CD4-positive, alpha-beta T cell treated with Interleukin-2 at 100 ng/mL for 4 hours (primary cell): ENCODE results near the gene SLIT1.
"Not testable (repeated sequence)": the region's sequence is repeated elsewhere in the genome, so short reads cannot be mapped to it uniquely, and the experiment has no call there.

Experiments used
- DNase-seq: peaks from one replicate; pipeline ENCODE4 v3.0.0-alpha.2; 2020; ENCODE audit warnings: low spot score

The SLIT1 gene

DNA sequence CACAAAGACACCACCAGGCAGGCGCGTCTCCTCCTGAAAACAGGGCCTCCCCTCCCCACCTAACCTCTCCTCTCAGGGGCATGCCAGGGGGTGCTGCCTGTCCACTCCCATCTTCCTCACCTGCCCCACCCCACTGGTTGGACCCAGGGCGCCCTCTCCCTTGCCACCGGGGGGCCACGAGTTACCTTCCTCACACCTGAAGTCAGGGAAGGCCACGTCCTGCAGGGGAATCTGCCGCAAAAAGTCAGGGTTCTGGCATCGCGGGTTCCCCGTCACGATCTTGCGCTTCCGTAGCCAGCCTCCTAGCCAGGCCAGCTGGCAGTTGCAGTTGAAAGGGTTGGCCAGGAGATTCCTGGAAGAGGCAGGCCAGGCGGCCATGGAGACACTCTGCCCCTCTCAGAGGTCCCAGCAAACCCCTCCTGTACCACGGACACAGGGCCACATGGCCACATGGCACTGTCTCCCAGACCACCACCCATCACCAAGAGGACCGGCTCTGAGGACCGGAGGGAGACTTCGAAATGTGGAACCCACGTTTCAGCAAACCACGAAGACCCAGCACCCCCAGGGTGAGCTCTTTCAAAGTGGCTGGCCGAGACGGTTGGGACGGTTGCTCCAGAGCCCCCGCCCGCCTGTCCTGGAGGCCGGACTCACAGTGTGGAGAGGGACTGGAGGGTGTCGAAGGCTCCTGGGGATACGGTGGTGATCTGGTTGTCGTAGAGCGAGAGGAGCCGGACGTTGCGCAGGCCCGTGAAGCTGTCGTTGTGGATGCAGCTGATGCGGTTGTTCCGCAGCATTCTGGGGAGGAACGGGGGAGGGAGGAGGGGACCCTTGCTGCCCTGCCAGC, 142.8 kb downstream of the SLIT1 start:
- no peak for DNase-seq

DNA sequence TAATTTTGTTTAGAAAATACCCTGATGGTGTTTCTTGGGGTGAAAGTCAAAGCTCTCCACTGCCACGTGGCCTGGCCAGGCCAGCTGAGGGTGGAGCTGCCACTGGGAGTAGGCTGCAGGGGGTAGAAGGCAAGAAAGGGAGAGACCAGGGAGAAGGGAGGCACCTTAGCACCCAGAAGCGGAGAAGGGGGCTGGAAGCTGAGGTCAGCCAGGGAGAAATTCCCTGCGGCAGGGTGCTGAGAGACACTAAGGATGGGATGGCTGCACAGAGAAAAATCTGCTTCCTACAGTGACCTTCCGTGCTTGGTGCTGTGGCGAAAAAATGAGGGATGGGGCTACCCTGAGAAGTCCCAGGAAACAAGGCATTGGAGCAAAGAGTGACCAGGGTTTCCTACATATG, 143.7 kb downstream of the SLIT1 start:
- DNase-seq: no peak

GRCh38 chr10:97040706-97041105, 145.1 kb downstream of the SLIT1 start:
- DNase-seq: no peak

GRCh38 chr10:97040248-97040584, 145.5 kb downstream of the SLIT1 start:
- no peak for DNase-seq

DNA sequence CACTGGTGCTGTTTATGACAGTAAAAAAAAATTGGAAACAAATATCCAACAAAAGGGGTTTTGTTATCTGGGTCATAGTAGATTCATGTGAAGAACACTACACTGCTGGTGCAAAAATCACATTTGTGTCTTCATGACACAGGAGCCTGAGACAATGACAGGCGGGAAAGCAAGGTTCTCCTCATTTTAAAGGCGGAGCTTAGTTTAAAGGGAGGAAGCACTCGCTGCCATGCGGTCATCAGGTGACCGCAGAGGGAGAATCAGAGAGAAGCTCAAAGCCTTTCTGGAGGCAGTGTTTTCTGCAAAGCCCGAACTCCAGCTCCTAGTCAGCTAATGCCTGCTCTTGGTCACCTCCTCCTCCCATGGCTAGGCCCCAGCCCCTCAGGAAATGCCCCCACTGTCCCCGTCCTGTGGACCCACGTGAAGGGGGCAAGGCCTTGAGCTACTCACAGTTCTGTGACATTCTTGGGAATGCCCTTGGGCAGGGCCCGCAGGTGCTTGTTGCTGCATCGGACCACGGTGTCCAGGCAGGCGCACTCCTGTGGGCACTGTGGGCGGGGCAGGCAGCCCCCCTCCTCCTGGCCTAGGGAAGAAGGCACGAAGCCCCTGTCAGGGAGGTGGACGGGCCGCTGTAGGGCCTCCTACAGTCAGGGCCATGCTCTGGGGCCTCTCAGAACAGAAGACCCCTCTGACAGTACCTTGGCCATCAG, 146.1 kb downstream of the SLIT1 start:
- DNase-seq: no peak

GRCh38 chr10:97038688-97039087, 147.1 kb downstream of the SLIT1 start:
- no peak for DNase-seq

DNA sequence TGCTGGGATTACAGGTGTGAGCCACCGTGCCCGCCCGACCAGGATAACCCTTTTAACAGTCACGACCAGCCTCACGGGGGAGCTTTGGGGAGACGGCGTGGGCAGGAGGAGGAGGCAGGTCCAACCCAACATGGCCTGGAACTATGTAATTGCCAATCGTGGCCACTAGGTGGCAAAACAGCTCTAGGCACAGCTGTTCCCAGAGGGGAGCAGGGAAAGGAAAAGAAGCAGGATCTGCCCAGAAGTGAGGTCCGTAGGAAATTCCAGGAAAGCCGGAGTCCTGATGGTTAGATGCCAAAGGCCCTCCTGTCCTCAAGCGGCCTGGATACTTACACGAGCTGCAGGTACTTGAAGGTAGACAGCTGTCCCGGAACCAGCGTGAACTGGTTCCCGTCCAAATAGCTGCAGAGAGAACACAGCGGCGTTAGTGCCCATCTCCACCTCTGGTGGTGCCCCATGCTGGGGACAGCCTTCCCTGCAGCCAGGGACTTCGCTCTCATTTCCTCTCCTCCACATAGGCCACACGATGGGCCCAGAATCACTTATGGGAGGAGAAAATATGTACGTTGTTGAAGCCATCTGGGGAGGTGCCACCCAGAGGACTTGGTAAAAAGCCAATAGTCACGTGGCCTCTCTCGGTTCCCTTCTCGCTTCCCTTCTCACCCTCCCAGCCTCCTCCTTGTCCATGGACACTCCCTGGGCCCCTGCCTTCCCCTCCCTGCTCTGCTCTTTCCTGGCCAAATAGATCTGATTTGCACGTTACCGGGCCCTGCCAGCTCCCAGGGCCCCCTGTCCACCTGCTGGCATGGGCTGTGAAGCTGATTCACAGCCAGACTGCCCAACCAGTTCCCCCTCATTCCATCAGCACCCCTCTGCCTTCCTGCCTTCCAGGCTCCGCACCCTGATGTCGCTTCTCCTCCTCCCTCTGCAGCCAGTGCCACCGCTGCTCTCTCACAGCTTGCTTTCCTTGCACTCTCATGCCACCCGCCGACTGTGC, 148.1 kb downstream of the SLIT1 start:
- peak; percentile 69 for DNase-seq

DNA sequence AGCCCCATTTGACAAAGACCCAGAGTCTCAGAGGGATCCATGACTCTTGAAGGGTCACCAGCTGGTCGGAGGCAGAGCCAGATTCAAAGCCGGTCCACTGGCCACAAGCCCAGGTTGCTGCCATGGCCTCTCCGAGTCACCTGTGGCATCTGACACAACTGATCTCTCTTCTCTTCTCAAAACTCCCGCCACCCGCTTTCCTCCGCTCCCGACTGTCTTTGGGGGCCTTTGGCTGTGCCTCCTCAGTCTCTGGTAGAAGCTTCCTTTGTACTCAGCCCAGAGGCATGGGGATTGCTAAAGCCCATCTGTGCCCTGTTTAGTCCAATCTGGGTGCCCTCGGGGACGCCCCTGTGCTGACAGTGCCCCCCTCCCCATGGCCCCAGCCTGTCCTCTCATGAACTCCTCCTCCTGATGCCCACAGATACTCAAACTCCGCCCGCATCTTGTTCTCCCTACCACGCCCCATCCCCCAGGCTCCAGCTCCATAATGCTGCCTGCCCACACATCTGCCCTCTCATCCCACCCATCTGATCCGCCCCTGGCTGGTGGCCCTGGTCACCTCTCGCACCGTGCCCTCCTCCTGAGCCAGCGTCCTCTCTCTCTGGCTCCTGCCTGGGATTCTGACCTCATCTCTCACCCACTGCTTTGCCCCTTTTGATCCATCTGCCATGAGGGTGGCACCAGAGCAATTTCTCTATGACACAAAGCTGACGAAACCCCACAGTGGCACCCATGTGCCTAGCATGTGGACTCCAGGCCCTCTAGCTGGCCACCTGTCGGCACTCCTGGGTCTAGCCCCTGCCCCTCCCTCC, 150.6 kb downstream of the SLIT1 start:
- no peak for DNase-seq

GRCh38 chr10:97034301-97034700, 151.5 kb downstream of the SLIT1 start:
- DNase-seq: no peak

GRCh38 chr10:97033841-97034240, 151.9 kb downstream of the SLIT1 start:
- DNase-seq: not testable (repeated sequence)

- no peak for DNase-seq
Observed at GRCh38 chr10:97032624-97033023, 153.1 kb downstream of the SLIT1 start.

DNA sequence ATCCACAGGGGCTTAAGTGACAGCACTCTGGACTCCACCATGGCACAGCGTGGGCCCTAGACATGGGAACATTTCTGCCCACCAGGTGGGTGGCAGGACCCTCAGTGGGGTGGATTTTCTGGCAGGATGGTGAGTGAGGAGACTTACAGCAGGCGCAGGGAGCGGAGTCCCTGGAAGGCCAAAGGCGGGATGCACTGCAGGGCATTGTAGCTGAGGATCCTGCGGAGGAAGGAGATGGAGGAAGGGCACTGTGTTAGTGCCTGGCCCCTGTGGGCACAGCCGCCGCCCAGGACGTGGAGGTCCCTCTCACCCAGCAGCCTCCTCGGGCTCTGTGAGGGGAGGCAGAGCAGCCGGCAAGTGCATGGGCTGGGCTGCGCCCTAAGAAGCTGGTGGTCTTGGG, 154.3 kb downstream of the SLIT1 start:
- no peak for DNase-seq

- no peak for DNase-seq
Observed at GRCh38 chr10:97030894-97031293, 154.9 kb downstream of the SLIT1 start.

DNA sequence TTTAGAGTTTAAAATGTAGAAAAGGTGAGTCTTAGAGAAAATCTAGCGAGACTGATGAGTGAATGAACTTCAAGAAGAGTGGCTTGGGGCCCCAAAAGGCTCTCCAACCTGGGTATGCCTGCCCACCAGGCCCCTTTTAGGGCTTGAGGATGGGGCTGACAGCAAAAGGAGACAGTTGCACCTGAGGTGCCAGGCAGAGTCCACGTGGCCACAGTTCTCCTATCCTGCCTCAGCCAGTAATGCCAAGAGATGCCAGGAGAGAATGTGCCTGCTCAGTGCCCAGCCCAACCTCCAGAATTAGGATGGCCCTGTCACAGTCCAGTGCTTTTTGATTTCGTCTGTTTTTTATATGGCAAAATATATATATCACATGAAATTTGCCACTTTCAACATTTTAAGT, 156.5 kb downstream of the SLIT1 start:
- no peak for DNase-seq

GRCh38 chr10:97028832-97029178, 157.0 kb downstream of the SLIT1 start:
- DNase-seq: no peak

GRCh38 chr10:97028126-97028831, 157.5 kb downstream of the SLIT1 start:
- no peak for DNase-seq

- DNase-seq: peak; percentile 57
Observed at GRCh38 chr10:97025613-97026242, 160.0 kb downstream of the SLIT1 start.

DNA sequence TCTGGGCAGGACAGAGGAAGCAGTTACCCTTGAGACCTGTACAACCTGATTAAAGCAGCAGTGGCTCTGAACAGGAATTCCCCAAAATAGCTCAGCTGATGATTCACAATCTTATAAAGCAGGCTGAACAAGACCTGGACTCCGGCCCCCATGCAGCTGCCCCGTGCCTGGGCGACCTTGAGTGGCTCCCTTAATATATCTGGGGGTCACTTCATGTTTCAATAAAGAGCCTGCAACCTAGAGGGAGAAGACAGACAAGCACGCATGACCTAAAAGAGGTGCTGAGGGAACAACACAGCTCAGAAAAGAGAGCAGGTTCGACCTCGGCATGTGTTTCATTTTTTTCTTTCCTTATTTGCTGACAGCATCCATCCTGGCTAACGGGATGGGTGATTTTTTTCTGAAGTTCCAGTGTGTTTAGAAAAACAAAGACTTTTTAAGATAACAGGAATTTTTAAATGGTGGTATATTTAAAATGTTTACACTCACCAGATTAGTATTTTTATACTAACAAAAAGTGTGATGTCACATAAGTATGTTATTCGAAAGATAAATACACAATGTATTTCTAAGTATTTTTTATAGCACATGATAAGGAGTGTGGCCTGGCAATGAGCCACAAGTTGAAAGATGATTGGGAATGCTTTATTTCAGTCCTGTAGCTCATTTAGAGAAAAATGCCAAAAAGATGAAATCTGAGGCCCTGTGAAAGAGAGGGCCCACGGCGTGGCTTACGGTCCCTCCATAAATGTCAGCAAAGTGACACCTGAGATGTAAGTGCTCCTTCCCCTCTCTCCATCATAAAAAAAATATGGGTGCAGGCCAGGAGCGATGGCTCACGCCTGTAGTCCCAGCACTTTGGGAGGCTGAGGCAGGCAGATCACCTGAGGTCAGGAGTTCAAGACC, 161.3 kb downstream of the SLIT1 start:
- DNase-seq: no peak

DNA sequence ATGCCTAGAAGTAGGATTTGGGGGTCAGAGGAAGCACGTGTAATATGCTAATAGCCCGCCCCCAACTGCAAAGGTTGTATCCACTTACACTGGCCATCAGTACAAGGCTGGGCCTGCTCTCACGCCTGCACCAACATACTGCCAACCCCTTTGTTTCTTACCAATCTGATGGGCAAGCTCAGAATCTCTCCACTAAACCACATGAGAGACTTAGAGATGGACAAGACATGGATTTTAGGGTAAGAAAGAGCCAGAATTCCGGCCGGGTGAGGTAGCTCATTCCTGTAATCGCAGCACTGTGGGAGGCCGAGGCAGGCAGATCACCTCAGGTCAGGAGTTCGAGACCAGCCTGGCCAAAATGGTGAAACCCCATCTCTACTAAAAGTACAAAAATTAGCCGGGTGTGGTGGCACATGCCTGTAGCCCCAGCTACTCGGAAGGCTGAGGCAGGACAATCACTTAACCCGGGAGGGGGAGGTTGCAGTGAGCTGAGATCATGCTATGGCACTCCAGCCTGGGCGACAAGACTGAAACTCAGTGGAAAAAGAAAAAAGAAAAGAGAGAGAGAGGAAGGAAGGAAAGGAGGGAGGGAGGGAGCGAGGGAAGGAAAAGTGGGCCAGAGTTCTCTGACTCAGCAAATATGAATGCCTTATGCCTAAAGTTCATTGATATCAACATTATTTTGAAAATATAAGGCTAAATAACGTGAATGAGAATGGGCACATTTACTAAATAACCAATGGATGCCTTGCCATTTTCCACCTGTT, 162.2 kb downstream of the SLIT1 start:
- DNase-seq: no peak
